GM12891 (cell line): ENCODE data around the gene AP1G1.

Experiments used
- POLR2A ChIP-seq: IDR thresholded peaks from 2 replicates; pipeline ENCODE4 v1.6.1; 2011; ENCODE audit warnings: low read depth, low read length, control low read depth
- POLR2AphosphoS5 ChIP-seq: IDR thresholded peaks from 2 replicates; pipeline ENCODE4 v1.6.1; 2011; ENCODE audit warnings: low read depth, low read length, control low read depth
- SPI1 ChIP-seq: IDR thresholded peaks from 2 replicates; pipeline ENCODE4 v1.6.1; 2011; ENCODE audit warnings: low read depth, low read length, control low read depth
- TAF1 ChIP-seq: IDR thresholded peaks from 2 replicates; pipeline ENCODE4 v1.6.1; 2011; ENCODE audit warnings: low read depth, low read length, control low read depth

GRCh38 chr16:71777329-71777728, 31.3 kb downstream of the AP1G1 start:
- TF ChIP-seq SPI1, result no peak
- no peak for TF ChIP-seq POLR2AphosphoS5
- TF ChIP-seq TAF1, result no peak
- TF ChIP-seq POLR2A, result no peak
